GM21576 (cell line): ENCODE results near the gene EFCAB10.
A peak's percentile ranks its signal among the peaks of the same experiment; 100 is the strongest.

Experiments
- ATAC-seq: cut with Tn5 transposase; IDR thresholded peaks from one replicate; pipeline ENCODE4 v1.9.1; 2021; ENCODE audit warnings: mild to moderate bottlenecking, moderate library complexity; ENCODE audit not compliant: unreplicated experiment

EFCAB10 gene, protein sequence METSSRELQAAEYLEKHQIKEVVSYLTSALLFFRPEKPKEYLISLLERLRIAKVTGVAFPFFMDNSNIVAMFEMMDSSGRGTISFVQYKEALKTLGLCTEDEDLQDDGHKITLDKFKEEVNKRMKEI

DNA sequence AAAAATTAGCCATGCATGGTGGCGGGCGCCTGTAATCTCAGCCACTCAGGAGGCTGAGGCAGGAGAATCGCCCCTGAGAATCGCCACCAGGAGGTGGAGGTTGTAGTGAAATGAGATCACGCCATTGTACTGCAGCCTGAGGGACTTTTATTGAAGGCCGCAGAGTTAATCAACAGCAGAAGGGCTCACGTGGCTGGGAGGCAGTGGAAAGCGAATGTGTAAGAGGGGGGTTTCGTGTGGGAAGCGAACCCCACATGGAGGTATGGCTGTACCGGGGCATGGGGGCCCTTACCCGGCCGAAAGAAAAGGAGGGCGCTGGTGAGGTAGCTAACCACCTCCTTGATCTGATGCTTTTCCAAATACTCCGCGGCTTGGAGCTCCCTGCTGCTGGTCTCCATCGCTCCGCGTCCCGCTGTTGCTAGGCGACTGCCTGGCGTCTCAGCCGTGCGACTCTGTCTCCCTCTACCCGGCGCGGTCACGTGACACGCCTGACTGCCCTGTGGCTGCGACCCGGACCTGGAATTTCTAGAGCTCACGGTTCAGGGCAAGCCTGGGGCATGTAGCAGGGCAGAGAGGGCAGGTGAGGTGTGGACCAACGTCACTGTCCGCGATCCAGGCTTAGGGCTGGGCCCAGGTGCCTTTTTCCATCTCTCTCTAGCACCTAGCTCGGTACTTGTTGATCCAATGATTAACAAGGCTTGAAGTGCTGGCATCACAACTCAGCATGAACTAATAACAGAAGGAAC is at the start of gene EFCAB10:
TSS of gene EFCAB10 (minus strand) at position 428 of the 746 bp plus-strand sequence. CDS start at position 398, 30 bp downstream.
- ATAC-seq, result peak; percentile 63

DNA sequence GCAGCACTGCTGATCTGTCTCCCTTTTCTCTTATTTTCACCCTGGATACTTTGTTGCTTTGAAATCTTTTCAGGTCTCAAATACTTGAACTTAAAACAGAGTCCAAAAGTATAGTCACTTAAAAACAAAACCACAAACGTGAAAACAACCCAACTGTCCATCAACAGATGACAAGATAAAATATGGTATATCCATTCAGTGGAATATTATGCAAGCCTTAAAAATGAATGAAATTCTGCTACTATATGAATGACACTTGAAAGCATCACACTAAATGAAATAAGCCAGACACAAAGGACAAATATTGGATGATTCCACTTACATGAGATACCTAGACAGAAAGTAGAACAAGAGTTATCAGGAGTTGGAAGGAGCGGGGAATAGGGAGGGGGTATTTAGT is 44.7 kb upstream of the EFCAB10 start:
- ATAC-seq, result no peak

DNA sequence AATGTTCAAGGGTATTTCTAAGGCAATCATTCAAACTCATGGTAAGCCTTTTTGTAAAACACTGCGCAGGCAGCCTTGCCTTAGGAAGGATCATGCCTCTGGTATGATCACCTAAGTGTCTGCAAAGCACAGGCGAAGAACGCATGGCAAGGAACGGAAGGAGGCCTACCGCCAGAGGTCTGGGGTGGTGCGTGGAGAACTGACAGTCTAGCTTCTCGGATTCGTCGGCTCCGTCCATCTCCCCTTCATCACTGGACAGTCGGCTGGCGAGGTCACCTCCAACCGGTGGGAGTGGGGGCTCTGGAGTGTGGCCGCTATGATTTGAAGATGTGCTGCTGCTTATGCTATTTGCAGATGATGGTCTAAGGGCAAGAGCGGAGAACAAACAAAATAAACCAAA is 42.6 kb upstream of the EFCAB10 start:
- no peak for ATAC-seq

DNA sequence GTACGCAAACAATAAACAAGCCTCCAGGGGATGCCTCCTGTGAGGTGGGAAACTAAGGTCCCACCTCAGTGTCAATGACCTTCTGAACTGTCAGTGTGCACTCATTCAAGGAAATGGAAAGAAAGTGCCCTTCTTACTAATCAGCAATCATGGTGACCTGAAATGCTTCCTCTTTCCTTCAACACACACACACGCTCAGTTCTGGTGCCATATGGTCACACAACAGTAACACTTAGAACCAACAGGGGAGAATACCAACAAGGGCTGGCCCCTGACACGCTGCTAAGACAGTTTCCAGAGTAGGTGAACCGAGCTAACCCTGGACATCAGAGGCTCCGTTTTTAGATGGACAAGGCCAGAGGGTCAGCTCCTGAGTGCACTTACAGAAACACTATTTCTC is 42.1 kb upstream of the EFCAB10 start:
- no peak for ATAC-seq

DNA sequence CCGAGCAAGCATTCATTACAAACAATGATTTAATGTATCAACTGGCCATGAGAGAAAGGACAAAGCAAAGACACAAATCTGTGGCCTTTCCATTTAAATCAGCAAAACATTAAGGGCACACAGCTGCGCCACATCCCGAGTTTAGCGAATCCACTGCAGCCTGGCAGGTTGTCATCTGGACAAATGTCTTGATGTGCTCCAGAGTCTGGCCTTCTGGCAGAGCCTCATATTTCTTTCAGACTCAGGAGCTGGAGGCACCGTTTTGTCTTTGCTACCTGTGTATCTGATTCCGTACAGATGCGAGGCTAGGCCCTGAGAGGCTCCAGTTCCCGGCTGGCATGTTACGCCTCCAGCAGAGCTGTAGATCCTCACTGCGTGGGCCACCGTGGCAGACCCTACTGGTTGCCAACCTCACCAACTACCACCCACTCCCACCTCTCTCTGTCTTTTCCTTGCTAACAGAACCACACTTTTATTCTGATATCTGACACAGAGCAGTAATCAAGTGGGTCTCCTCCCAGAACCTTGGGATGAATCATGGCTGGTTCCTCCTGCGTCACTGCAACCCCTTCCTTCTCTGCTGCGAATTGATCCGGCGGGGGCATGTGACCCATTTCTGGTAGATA is 40.9 kb upstream of the EFCAB10 start:
- no peak for ATAC-seq

DNA sequence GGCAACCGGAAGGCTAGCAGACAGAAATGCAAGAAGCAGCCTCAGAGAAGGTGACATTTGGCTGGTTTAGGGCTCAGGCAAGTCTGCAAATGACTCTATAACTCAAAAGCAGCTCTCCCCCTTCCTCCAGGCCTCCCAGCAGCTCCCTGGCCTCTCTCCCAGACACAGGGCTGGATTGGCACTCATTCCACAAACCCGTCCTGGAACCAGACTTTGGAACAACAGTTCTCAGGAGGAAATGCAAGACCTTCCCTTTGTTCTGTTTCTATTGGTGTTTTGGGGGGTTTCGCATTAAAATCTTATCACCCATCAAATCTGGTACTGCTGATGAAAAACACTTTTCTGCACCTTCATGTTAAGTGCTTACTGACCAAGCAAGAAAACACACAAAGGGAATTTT is 40.3 kb upstream of the EFCAB10 start:
- ATAC-seq, result no peak

DNA sequence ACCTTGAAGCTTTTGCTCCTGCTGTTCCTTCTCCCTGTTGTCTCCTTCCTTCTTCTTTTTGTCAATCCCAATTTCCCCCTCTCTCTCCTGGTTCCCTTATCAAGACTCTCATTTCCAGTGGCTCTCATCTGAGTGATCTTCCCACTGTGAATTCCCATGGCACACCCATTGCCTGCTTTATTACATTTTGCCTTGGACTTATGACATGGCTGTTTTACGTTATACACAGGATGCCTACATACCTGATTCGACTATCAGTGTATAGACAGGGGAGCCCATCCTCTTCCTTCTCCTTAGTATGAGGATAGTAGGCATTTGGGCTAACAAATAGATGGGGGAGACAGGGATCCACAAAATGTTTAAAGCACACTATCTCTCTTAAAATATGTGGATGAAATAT is 39.9 kb upstream of the EFCAB10 start:
- no peak for ATAC-seq

DNA sequence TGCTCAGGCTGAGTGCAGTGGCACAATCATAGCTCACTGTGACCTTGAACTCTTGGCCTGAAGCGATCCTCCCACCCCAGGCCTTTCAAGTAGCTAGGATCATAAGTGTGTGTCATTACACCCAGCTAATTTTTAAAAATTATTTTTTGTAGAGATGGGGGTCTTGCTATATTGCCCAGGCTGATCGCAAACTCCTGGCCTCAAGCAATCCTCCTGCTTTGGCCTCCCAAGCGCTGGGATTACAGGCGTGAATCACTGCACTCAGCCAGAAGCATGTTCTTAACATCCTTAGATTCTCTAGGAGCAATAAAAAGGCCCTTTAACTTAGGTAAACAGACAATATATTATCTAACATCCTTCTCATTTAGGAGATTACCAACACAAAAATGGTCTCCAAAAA is 38.3 kb upstream of the EFCAB10 start:
- no peak for ATAC-seq

DNA sequence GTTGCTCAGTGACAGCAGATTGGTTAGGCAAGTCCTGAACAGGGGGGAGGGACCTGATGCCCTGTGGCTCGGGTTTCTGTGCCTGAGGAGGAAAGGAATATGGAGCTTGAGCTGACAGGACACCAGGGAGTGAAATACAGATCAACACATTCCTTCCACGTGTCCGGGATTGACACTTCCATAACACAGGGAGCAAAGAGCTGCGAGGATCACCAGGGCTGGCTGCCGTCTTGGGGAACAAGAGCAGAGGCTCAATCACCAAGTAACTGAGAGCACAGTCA is 36.7 kb upstream of the EFCAB10 start:
- ATAC-seq, result no peak

DNA sequence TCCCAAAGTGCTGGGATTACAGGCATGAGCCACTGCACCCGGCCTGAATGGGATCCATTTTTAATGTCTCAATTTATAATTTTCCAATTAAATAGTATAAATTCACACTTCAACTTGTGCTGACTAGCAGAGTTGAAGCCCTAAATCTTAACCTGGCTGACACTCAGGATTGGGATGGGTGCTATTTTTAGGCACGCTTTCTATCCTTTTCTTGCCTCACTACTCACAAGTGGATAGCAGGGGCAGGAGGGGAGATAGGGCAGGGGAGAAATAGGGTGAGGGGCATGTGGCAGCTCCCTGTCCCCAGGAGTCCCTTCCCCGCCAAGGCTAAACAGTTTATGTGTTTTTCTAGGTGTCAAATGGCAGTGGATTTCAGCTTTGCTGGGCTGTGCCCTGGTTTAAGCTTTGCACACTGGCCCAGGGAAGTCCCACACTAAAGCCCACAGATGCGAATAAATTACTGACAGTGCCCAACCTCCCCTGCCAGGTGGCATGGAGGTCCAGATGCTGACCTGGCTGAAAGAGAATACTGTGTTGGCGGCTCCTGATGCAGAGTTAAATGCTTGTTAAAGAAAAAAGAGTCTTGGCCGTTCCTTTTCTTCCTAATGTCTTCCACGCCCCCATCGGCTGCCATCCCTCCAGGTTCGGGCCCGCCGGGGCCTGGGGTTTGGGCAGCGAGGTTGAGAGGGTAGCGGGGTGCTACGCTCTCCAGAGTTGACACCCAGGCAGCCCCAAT is 36.2 kb upstream of the EFCAB10 start:
- ATAC-seq, result no peak

DNA sequence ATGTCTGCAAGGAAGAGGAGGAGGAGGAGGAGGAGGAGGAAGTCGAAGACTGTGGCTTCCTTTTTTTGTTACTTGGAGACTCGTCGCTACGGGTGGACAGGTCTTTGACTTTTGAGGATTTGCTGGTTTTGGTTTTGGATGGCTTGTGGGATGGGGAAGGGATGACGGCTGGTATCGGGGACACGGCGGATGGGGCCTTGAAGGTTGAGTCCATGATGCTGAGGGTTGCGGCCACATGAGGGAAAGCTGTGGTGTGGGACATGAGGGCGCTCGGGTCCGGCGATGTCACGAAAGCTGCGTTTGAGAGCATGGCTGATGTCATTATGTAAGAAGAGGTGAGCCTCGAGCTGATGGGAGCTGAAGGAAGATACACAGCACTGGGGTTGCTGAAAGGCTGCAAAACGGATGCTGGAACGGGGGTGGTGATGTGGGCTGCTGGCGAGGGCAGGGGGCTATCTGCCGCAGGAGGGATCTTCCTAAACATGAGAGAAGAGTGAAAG is 33.1 kb upstream of the EFCAB10 start:
- no peak for ATAC-seq

DNA sequence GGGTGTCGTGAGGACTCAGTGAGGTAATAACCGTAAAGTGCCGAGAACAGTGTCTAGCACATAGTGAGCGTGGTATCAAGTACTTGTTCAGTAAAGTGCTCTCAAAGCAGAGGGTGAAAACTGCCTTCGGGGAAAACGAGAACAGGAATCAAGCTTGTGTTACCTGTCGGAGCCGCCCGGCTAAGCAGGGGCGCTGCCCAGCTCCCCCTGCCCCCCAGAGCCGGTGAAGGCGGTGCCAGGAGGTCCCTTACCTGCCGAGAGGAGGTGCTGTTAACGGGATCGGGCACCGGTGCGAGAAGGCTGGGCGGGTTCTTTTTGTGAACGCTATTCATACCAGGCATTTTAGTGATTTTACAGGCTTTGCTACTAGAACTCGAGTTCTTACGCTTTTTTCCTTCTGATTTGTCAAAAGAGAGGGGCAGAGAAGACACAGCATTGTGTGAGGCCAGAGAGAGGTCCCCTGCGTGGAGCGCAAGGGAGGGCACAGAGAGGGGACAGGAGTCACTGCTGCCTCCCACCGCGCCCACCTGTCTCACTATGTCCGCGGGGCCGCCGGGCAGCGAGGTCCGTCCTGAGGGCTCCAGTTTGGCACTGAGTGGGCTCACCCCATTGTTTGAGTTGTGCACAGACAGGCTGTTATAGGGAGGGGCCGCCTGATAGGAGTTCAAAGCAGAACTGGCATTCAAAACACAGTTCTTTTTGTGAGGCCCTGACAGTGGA is 32.5 kb upstream of the EFCAB10 start:
- ATAC-seq, result no peak

DNA sequence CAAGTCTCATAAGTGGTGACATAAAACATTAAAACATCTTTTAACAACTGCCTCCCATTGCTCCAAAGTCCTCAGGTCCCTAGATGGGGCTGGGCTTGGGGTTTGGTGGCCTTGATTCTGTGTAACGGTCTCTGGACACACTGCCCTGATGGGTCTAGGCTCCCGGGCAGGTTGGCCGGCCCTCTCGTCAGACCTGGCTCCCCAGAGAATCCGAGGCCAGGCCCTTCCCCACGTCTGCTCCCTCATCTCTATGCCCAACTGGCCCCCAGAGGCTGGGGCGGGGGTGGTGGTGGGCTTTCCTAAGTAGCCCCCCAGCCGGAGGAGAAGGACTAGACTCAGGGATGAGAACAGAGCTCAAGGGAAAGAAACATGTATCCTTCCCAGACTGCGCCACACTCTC is 31.5 kb upstream of the EFCAB10 start:
- no peak for ATAC-seq

DNA sequence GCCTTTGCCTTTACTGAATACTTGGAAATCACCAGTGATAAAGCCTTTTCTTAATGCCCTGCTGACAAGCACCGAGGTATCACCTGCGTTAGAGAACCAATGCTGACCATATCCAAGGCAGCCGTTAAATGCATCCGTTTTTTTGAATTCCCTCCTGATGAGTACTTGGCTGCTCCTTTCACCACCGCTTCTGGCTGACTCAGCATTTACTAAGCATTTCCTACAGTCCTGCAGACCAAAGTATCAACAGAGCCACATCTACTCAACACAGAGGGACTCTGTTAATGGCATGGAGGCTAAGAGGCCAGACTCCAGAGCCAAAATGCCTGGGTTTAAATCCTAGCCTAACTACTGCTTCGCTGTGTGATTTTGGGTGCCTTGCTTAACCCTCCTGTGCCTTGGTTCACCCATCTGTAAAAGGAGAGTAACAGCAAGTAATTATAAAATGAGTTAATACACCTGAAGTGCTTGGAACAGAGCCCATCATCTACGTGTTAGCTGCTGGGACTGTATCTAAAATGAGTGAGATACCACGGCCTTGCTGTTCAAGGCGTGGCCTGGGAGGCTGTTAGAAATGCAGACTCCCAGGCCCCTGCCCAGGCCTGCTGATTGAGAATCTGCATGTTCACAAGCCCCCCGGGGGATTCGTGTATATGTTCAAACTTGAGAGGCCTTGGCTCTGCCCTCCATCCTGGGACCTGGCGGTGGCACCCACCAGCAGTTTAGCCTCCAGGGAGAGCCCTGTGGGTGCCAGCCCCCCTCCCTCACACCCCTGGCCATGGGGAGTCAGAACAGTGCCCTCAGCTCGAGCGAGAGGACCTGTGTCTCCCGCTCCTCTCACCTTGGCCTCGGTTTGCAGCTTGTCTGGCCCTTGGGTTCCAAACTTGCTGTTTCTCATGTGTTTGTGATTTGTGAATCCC is 30.8 kb upstream of the EFCAB10 start:
- no peak for ATAC-seq

DNA sequence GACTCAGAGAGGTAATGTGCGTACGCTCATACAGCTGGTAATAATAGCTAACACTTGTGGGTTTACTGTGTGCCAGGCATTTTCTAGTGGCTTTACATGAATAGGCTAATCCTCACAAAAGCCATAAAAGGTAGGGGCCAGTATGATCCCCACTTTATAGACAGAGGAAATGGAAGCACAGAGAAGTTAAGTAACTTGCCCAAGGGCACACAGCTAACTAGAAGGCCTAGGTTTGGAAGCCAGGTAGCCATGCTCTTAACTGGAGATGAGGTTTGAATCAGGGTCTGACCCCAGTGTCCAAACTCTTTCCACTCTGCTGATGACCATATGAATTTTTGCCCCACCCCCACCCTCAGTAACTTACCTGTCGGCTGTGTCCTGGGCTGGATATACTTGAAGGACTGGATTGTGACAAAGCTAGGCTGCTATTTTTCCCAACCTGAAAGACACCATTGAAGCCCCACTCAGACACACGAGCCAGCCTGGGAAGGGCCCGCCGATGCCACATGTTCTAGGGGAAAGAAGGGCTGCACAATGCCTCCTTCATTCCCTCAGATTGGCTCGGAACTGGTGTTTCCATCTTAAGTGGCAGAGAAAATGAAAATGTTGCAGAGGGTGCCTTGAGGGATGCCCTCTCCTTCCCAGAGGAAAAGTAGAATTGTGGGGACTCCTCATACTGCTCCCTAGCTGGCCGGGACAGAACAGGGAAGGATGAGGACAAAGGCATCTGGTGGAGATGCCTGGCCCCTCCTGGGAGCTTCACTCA is 29.1 kb upstream of the EFCAB10 start:
- no peak for ATAC-seq

DNA sequence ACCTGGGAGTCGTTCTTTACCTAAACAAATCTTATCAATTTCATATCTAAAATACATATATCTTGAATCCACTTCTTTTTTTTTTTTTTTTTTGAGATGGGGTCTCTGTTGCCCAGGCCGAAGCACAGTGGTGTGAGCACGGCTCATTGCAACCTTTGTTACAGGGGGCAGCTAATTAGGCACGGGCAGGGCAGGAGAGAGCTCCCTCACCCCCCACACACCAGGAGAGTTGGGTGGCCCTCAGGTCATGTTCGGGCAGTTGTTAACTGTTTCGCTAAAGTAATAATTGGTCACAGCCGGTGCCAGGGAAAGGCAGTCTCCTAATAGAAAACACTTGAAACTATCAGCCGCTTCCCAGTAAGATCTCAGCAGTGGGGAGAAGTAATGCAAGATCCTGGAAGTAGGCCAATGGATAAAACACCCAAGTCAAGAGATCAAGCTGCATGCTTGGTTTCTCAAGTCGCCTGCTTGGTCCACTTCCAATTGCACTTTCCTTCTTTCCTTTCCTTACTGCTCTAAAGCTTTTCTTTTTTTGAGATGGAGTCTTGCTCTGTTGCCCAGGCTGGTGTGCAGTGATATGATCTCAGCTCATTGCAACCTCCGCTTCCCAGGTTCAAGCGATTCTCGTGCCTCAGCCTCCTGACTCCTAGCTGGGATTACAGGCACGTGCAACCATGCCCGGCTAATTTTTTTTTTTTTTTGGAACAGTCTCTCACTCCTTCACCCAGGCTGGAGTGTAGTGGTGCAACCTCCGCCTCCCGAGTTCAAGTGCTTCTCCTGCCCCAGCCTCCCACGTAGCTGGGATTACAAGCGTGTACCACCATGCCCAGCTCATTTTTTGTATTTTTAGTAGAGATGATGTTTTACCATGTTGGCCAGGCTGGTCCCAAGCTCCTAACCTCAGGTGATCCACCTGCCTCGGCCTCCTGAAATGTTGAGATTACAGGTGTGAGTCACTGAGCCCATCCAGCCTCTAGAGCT is 21.3 kb upstream of the EFCAB10 start:
- ATAC-seq, result no peak

DNA sequence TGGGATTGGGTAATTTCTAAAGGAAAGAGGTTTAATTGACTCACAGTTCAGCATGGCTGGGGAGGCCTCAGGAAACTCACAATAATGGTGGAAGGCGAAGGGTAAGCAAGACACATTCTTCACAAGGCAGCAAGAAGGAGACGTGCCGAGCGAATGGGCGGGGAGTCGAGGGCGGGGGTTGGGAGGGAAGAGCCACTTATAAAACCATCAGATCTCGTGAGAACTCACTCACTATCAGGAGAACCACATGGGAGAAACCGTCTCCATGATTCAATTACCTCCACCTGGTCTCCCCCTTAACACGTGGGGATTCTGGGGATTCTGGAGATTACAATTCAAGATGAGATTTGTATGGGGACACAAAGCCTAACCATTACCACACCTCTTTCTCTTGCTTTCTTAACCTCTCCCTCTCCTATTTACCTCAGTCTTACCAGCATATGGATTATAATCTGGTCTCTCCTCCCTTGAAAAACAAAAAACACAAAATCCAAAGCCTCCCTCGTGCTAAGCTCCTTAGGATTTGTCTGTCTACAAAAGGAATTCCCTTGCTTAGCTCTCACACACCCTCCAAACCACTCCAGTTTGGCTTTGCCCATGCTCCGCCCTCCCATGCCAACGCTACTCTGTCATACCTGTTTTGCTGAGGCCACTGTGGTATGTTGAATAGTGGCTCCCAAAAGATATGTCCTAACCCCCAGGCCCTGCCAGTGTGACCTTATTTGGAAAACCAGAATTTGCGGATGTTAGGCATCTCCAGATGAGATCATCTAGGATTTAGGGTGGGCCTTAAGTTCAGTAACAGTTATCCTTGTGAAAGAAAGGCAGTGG is 19.6 kb upstream of the EFCAB10 start:
- ATAC-seq, result no peak
